Measurements from ENCODE around the gene PRSS38. TPM values are rescaled to one million over a fixed set of nuclear protein-coding genes. Genes with fewer than 3 reads are reported as not detected.

The PRSS38 gene
- total and polyA plus RNA-seq, 10 of the 15 experiments (the other 5 are each of a cell fraction or from before 2014, with no cell fraction given) = not detected

GRCh38 chr1:227787513-227788270 is 27.8 kb upstream of the PRSS38 start (continued):
- TF ChIP-seq, protein P1, sequence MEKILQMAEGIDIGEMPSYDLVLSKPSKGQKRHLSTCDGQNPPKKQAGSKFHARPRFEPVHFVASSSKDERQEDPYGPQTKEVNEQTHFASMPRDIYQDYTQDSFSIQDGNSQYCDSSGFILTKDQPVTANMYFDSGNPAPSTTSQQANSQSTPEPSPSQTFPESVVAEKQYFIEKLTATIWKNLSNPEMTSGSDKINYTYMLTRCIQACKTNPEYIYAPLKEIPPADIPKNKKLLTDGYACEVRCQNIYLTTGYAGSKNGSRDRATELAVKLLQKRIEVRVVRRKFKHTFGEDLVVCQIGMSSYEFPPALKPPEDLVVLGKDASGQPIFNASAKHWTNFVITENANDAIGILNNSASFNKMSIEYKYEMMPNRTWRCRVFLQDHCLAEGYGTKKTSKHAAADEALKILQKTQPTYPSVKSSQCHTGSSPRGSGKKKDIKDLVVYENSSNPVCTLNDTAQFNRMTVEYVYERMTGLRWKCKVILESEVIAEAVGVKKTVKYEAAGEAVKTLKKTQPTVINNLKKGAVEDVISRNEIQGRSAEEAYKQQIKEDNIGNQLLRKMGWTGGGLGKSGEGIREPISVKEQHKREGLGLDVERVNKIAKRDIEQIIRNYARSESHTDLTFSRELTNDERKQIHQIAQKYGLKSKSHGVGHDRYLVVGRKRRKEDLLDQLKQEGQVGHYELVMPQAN (conservative IDR thresholded peaks at IDR 0.05) = peak; percentile 61; the same call in 1 of the 2 replicates
- TF ChIP-seq TCF3 (IDR thresholded peaks at IDR 0.05; ENCODE audit: borderline replicate concordance, insufficient read depth, low read depth, low read length) (0 out of 2 replicates have a peak, but pooled peaks have one; percentile 59), BCLAF1 (IDR thresholded peaks at IDR 0.05) (no peak), IRF4 (IDR thresholded peaks at IDR 0.05; ENCODE audit: low read depth, low read length) (no peak), NFYB (IDR thresholded peaks at IDR 0.05; ENCODE audit: insufficient read depth, low read depth, low read length) (no peak), CREB1 (IDR thresholded peaks at IDR 0.05; ENCODE audit: low read depth) (0 out of 2 replicates have a peak, but pooled peaks have one; percentile 39), ZZZ3 (IDR thresholded peaks at IDR 0.05; ENCODE audit: control insufficient read depth, insufficient read length, low read depth) (no peak), MYC (IDR thresholded peaks at IDR 0.05; ENCODE audit: insufficient read depth, insufficient read length, insufficient replicate concordance, low read length, severe bottlenecking) (no peak), POLR2AphosphoS2 (IDR thresholded peaks at IDR 0.05; ENCODE audit: low read depth, low read length) (no peak), USF2 (IDR thresholded peaks at IDR 0.05; ENCODE audit: borderline replicate concordance, low read depth, low read length) (no peak), ZBTB40 (IDR thresholded peaks at IDR 0.05; ENCODE audit: borderline replicate concordance) (peak; percentile 31; the same call in 1 of the 2 replicates)
- TF ChIP-seq, protein P2, sequence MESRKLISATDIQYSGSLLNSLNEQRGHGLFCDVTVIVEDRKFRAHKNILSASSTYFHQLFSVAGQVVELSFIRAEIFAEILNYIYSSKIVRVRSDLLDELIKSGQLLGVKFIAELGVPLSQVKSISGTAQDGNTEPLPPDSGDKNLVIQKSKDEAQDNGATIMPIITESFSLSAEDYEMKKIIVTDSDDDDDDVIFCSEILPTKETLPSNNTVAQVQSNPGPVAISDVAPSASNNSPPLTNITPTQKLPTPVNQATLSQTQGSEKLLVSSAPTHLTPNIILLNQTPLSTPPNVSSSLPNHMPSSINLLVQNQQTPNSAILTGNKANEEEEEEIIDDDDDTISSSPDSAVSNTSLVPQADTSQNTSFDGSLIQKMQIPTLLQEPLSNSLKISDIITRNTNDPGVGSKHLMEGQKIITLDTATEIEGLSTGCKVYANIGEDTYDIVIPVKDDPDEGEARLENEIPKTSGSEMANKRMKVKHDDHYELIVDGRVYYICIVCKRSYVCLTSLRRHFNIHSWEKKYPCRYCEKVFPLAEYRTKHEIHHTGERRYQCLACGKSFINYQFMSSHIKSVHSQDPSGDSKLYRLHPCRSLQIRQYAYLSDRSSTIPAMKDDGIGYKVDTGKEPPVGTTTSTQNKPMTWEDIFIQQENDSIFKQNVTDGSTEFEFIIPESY (IDR thresholded peaks at IDR 0.05) = no peak
- TF ChIP-seq, protein P3, sequence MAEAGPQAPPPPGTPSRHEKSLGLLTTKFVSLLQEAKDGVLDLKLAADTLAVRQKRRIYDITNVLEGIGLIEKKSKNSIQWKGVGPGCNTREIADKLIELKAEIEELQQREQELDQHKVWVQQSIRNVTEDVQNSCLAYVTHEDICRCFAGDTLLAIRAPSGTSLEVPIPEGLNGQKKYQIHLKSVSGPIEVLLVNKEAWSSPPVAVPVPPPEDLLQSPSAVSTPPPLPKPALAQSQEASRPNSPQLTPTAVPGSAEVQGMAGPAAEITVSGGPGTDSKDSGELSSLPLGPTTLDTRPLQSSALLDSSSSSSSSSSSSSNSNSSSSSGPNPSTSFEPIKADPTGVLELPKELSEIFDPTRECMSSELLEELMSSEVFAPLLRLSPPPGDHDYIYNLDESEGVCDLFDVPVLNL (IDR thresholded peaks at IDR 0.05; ENCODE audit: low read depth, low read length) = no peak

All from GM12878 (cell line).